K562 (cell line): ENCODE measurements around the gene RNF114. TPM values are rescaled to one million over a fixed set of nuclear protein-coding genes. Genes with fewer than 3 reads are reported as not detected.

Source experiments
- ATAC-seq: fragments of 200-7000 bp; cut with Tn5 transposase; 3 replicates; pipeline ENCODE4 v1.9.1; 2020; ENCODE audit warnings: moderate library complexity
- BruUV-seq: library from RNA; stranded (reverse); fragments of 400-500 nt; replicated peaks from 2 replicates; lab custom pipeline; 2021; lab: Mats Ljungman, UMichigan
- CTCF ChIA-PET: fragments of 300-600 bp; formaldehyde crosslinking; extraction: SDS; loops from one replicate; lab custom pipeline; 2021; ENCODE audit warnings: low intra/inter-chr PET ratio; lab: Yijun Ruan, JAX
- POLR2A ChIA-PET: fragments of 300-600, 350-650 bp; sonication (Branson Sonifier 250); formaldehyde crosslinking; extraction: SDS; loops from one replicate; lab custom pipeline; 2021; ENCODE audit warnings: antibody characterized with exemption, inconsistent platforms; lab: Yijun Ruan, JAX
- DNase-seq, 4 experiments: peaks; one replicate each; pipeline versions ENCODE4 v3.0.0 to v3.0.0-alpha.2; 2011 to 2018; ENCODE audit warnings: low spot score in 3 of 4, mixed read lengths in 3 of 4; ENCODE audit errors: extremely low read depth in 1 of 4
- FAIRE-seq: peaks from 2 replicates; lab custom pipeline; 2011; peaks lifted over from hg19 to GRCh38; lab: Jason Lieb, UNC
- H2AFZ ChIP-seq: 2 replicates; pipeline ENCODE4 v1.6.0; 2011; ENCODE audit warnings: low read depth, low read length, control low read depth, inconsistent platforms
- H3K27ac ChIP-seq: fragments of 200-600 bp; 3 replicates; pipeline ENCODE4 v1.8.0; 2011; ENCODE audit warnings: low read depth, mild to moderate bottlenecking, control low read depth, inconsistent platforms, low read length, moderate library complexity, mixed read lengths; ENCODE audit errors: extremely low read depth
- H3K27me3 ChIP-seq, 2 experiments: fragments of 300-600 bp in 1 of 2; 2 replicates in 1 of 2; 3 replicates in 1 of 2; pipeline versions ENCODE4 v1.6.0 to v1.8.0; 2011; ENCODE audit warnings: inconsistent platforms in 2 of 2, low read length in 2 of 2, mild to moderate bottlenecking in 1 of 2, mixed read lengths in 1 of 2, moderate library complexity in 1 of 2; ENCODE audit not compliant: control insufficient read depth in 2 of 2, insufficient read depth in 2 of 2
- H3K36me3 ChIP-seq: fragments of 300-600 bp; 3 replicates; pipeline ENCODE4 v1.8.0; 2011; ENCODE audit warnings: mild to moderate bottlenecking, low read length, inconsistent platforms; ENCODE audit not compliant: control insufficient read depth, insufficient read depth
- H3K4me1 ChIP-seq, 2 experiments: fragments of 200-600 bp in 1 of 2; replicated peaks in 1 of 2; 2 replicates in 1 of 2; 3 replicates in 1 of 2; pipeline versions ENCODE4 v1.5.1 to v1.8.0; 2011; ENCODE audit warnings: inconsistent platforms in 2 of 2, low read length in 2 of 2, mild to moderate bottlenecking in 1 of 2, mixed read lengths in 1 of 2, moderate library complexity in 1 of 2; ENCODE audit not compliant: control insufficient read depth in 2 of 2, insufficient read depth in 2 of 2
- H3K4me2 ChIP-seq: 2 replicates; pipeline ENCODE4 v1.6.1; 2011; ENCODE audit warnings: low read length, control low read depth, inconsistent platforms, mixed read lengths; ENCODE audit not compliant: insufficient read depth
- H3K4me3 ChIP-seq: fragments of 200-600 bp; sonication (generic), shearing (Covaris generic); 2 replicates; pipeline ENCODE4 v1.5.1; 2016; ENCODE audit warnings: control low read depth, inconsistent platforms
- H3K79me2 ChIP-seq: fragments of 200-600 bp; 3 replicates; pipeline ENCODE4 v1.8.0; 2011; ENCODE audit warnings: low read length, inconsistent platforms; ENCODE audit not compliant: control insufficient read depth, insufficient read depth
- H3K9ac ChIP-seq, 2 experiments: 2 replicates each; pipeline versions ENCODE4 v1.6.0 to v1.6.1; 2011; ENCODE audit warnings: low read depth in 2 of 2, low read length in 2 of 2, control low read depth in 1 of 2, inconsistent platforms in 1 of 2, mild to moderate bottlenecking in 1 of 2, mixed read lengths in 1 of 2; ENCODE audit not compliant: insufficient read depth in 1 of 2
- H3K9me1 ChIP-seq: one replicate; pipeline ENCODE4 v1.6.0; 2011; ENCODE audit warnings: inconsistent platforms, mild to moderate bottlenecking, low read length, moderate library complexity; ENCODE audit not compliant: control insufficient read depth, insufficient read depth
- H3K9me3 ChIP-seq: replicated peaks from 2 replicates; pipeline ENCODE4 v1.5.1; 2011; ENCODE audit warnings: low read depth, low read length, inconsistent platforms; ENCODE audit not compliant: control insufficient read depth, insufficient read depth
- H4K20me1 ChIP-seq: replicated peaks from 2 replicates; pipeline ENCODE4 v1.6.1; 2011; ENCODE audit warnings: low read length, inconsistent platforms, mixed read lengths; ENCODE audit not compliant: control insufficient read depth, insufficient read depth
- NFIC ChIP-seq: fragments of 450-650 bp; IDR thresholded peaks from 2 replicates; pipeline ENCODE4 v1.6.1; 2017; ENCODE audit warnings: mild to moderate bottlenecking, inconsistent platforms
- POLR2G ChIP-seq: fragments of 200-400 bp; formaldehyde crosslinking; IDR thresholded peaks from 2 replicates; pipeline ENCODE4 v1.6.1; 2017; ENCODE audit warnings: low read depth, mild to moderate bottlenecking, antibody characterized with exemption, low read length, moderate library complexity
- PRDM10 ChIP-seq: fragments of 450-650 bp; IDR thresholded peaks from 2 replicates; pipeline ENCODE4 v1.6.1; 2018; ENCODE audit not compliant: partially characterized antibody
- SIX5 ChIP-seq, 2 experiments: IDR thresholded peaks; 2 replicates each; pipeline ENCODE4 v1.6.1; 2011; ENCODE audit warnings: low read length in 2 of 2, borderline replicate concordance in 1 of 2, low read depth in 1 of 2, mild to moderate bottlenecking in 1 of 2, moderate library complexity in 1 of 2; ENCODE audit not compliant: insufficient read depth in 1 of 2
- WGBS: fragments of 100-300 bp; shearing (Covaris generic); methylation state at CpG from one replicate; pipeline ENCODE4 v1.1.6; 2016; ENCODE audit warnings: low coverage, mixed read lengths; ENCODE audit not compliant: insufficient coverage; ENCODE audit errors: missing lambda C conversion rate; 5-methylcytosine and 5-hydroxymethylcytosine counted together
- in situ Hi-C: fragments of 300-500 bp; cut with MboI; formaldehyde crosslinking; loops from 4 replicates; pipeline ENCODE4 v1.15.0; 2018; ENCODE audit warnings: inconsistent platforms, mixed read lengths
- intact Hi-C: fragments of 100-400 bp; cut with micrococcal nuclease; formaldehyde crosslinking; loops from 2 replicates; pipeline ENCODE4 v1.14.2; 2022
- polyA plus RNA-seq, 8 experiments: library from polyadenylated mRNA; depleted of rRNA in 4 of 8; stranded (reverse) in 5 of 8; unstranded in 3 of 8; fragments of >200 nt; fragmentation: Nextera tagmentation in 2 of 8; fragmentation: Illumina TruSeq in 1 of 8; extraction: Ambion mirVana in 2 of 8; extraction: Trizol in 1 of 8; gene quantifications; 2 replicates each; pipeline versions ENCODE4 v1.2.1 to v1.2.3, GENCODE V29; 2011 to 2014; ENCODE audit warnings: inconsistent platforms in 1 of 8, missing spikeins in 1 of 8
- total RNA-seq, 7 experiments: library from RNA; depleted of rRNA in 6 of 7; stranded (reverse); fragments of >200 nt in 6 of 7; fragmentation: Illumina TruSeq in 2 of 7; extraction: Trizol in 2 of 7; gene quantifications; 2 replicates each; pipeline versions ENCODE4 v1.2.1 to v1.2.3, GENCODE V29; 2011 to 2021; ENCODE audit warnings: low replicate concordance in 1 of 7

RNF114 gene
- total and polyA plus RNA-seq, 9 of the 15 experiments (the other 6 are each of a cell fraction or from before 2014, with no cell fraction given) = 38.6 to 111 (median 62.6) TPM

GRCh38 chr20:49890471-49891361 lies 45.5 kb upstream of the RNF114 start:
- Histone ChIP-seq H3K9me1 (peaks cover 4% of the 10 kb centered on the region), H3K27me3 (no peaks in the 10 kb centered on the region), H3K27ac (no peak overlapping the region), H3K4me3 (no peak overlapping the region), H3K9me3 (no peaks in the 10 kb centered on the region), H3K4me2 (no peak overlapping the region), H3K79me2 (no peaks in the 10 kb centered on the region), H2AFZ (no peak overlapping the region), H3K9ac (0 out of 4 replicates have a peak overlapping the region, but pooled peaks of 1 of the 2 experiments have one; percentile 43), H3K36me3 (peaks cover 27% of the 10 kb centered on the region; the same call in 1 of the 3 replicates), H3K4me1 (peaks cover 8 to 47% of the 10 kb centered on the region in 2 experiments), H4K20me1 (peaks cover 12% of the 10 kb centered on the region; the same call in 1 of the 2 replicates)
- FAIRE-seq (no peak), DNase-seq (peak in 1 of 4 experiments; percentile 41), ATAC-seq (peak; percentile 31)
- ChIA-PET CTCF (interaction anchor here (0.6 to 1.2 kb wide), 5 partner anchors 37 to 767 kb away, joined by 3 to 6 read pairs (median 3); no protein-coding TSS in a partner anchor), POLR2A (interaction anchor here (0.6 to 3.2 kb wide), 3 partner anchors 12 to 707 kb away, joined by 3 to 16 read pairs (median 3); no protein-coding TSS in a partner anchor)
- TSS peak; percentile 27 for BruUV-seq
- TF ChIP-seq NFIC = peak; percentile 85
- TF ChIP-seq POLR2G = peak; percentile 50
- TF ChIP-seq SIX5 (IDR thresholded peaks at IDR 0.05; ENCODE audit: borderline replicate concordance in 1 of 2, insufficient read depth in 1 of 2, low read depth in 1 of 2, low read length in 2 of 2) = no peak
- TF ChIP-seq PRDM10 = peak; percentile 82
- intact Hi-C loops = loop anchor here (5.0 kb wide), 1 partner anchor 348 kb away; no protein-coding TSS in a partner anchor
- in situ Hi-C loops = loop anchor here (25.0 kb wide), 1 partner anchor 553 kb away; no protein-coding TSS in a partner anchor
- 73% methylated on average over 21 of the region's 21 CpGs for WGBS
